KMS-11 (cell line): ENCODE data around the gene EQTN.

Source experiments
- H2AFZ ChIP-seq: fragments of 200-600 bp; sonication (generic); 2 replicates; pipeline ENCODE4 v1.6.1; 2016; ENCODE audit warnings: antibody characterized with exemption, mixed run types, low read depth
- H3K27ac ChIP-seq: fragments of 200-600 bp; sonication (generic); 2 replicates; pipeline ENCODE4 v1.6.1; 2016; ENCODE audit warnings: mild to moderate bottlenecking, mixed run types
- H3K27me3 ChIP-seq: fragments of 200-600 bp; sonication (generic); 2 replicates; pipeline ENCODE4 v1.6.1; 2017; ENCODE audit warnings: mild to moderate bottlenecking, low read depth, mixed run types, moderate library complexity; ENCODE audit not compliant: insufficient read depth
- H3K36me3 ChIP-seq: fragments of 200-600 bp; sonication (generic); 2 replicates; pipeline ENCODE4 v1.6.1; 2017; ENCODE audit warnings: mild to moderate bottlenecking, mixed run types; ENCODE audit not compliant: insufficient read depth
- H3K4me1 ChIP-seq: fragments of 200-600 bp; sonication (generic); 2 replicates; pipeline ENCODE4 v1.6.1; 2016; ENCODE audit warnings: mild to moderate bottlenecking, low read depth, mixed run types; ENCODE audit not compliant: poor library complexity, severe bottlenecking
- H3K4me2 ChIP-seq: fragments of 200-600 bp; sonication (generic); 2 replicates; pipeline ENCODE4 v1.7.0; 2016; ENCODE audit warnings: mild to moderate bottlenecking, mixed run types
- H3K4me3 ChIP-seq: fragments of 200-600 bp; sonication (generic); IDR thresholded peaks from 2 replicates; pipeline ENCODE4 v1.6.1; 2017; ENCODE audit warnings: low read depth, low read length, mixed read lengths; ENCODE audit not compliant: insufficient read depth
- H3K79me2 ChIP-seq: fragments of 200-600 bp; sonication (generic); 2 replicates; pipeline ENCODE4 v1.6.1; 2016; ENCODE audit warnings: low read depth, mixed run types; ENCODE audit not compliant: insufficient read depth
- H3K9ac ChIP-seq: fragments of 200-600 bp; sonication (generic); 2 replicates; pipeline ENCODE4 v1.6.1; 2016; ENCODE audit warnings: mild to moderate bottlenecking, mixed run types
- H4K20me1 ChIP-seq: fragments of 200-600 bp; sonication (generic); 2 replicates; pipeline ENCODE4 v1.6.1; 2016; ENCODE audit warnings: mild to moderate bottlenecking, mixed run types; ENCODE audit not compliant: insufficient read depth
- CTCF ChIP-seq: fragments of 200-600 bp; sonication (generic); conservative IDR thresholded peaks from 2 replicates; pipeline ENCODE4 v1.6.1; 2017; ENCODE audit warnings: low read depth, mild to moderate bottlenecking, antibody characterized with exemption, low read length, moderate library complexity, mixed read lengths

The EQTN gene

GRCh38 chr9:27303219-27303618 is 6.3 kb upstream of the EQTN start:
- Histone ChIP-seq H3K79me2 (no peaks in the 10 kb centered on the region), H2AFZ (no peak overlapping the region), H3K9ac (no peak overlapping the region), H3K27ac (no peak overlapping the region), H3K4me2 (no peak overlapping the region), H4K20me1 (no peaks in the 10 kb centered on the region), H3K4me3 (no peak overlapping the region), H3K27me3 (no peaks in the 10 kb centered on the region), H3K4me1 (no peaks in the 10 kb centered on the region), H3K36me3 (no peaks in the 10 kb centered on the region)
- no peak for TF ChIP-seq CTCF

- H3K4me1 ChIP-seq: no peaks in the 10 kb centered on the region
Observed at GRCh38 chr9:27293996-27294395, 3.0 kb downstream of the EQTN start.

GRCh38 chr9:27292659-27293405 is 4.1 kb downstream of the EQTN start:
- no peaks in the 10 kb centered on the region for H4K20me1 ChIP-seq
- no peaks in the 10 kb centered on the region for H3K79me2 ChIP-seq
- H3K27ac ChIP-seq: no peak overlapping the region
- TF ChIP-seq CTCF: no peak
- H3K4me1 ChIP-seq: no peaks in the 10 kb centered on the region
- H3K4me3 ChIP-seq: no peak overlapping the region
- no peaks in the 10 kb centered on the region for H3K36me3 ChIP-seq
- no peak overlapping the region for H3K4me2 ChIP-seq
- H2AFZ ChIP-seq: no peak overlapping the region
- no peaks in the 10 kb centered on the region for H3K27me3 ChIP-seq
- no peak overlapping the region for H3K9ac ChIP-seq

More at GRCh38 chr9:27293996-27294395, 3.0 kb downstream of the EQTN start:
- H3K4me3 ChIP-seq: no peak overlapping the region
- H3K4me2 ChIP-seq: no peak overlapping the region
- no peaks in the 10 kb centered on the region for H4K20me1 ChIP-seq
- H3K27ac ChIP-seq: no peak overlapping the region
- no peaks in the 10 kb centered on the region for H3K79me2 ChIP-seq
- no peak for TF ChIP-seq CTCF
- no peak overlapping the region for H2AFZ ChIP-seq
- no peaks in the 10 kb centered on the region for H3K36me3 ChIP-seq
- H3K9ac ChIP-seq: no peak overlapping the region
- no peaks in the 10 kb centered on the region for H3K27me3 ChIP-seq

GRCh38 chr9:27291292-27291691 is 5.7 kb downstream of the EQTN start:
- Histone ChIP-seq H3K79me2 (no peaks in the 10 kb centered on the region), H3K4me2 (no peak overlapping the region), H3K36me3 (no peaks in the 10 kb centered on the region), H3K27ac (no peak overlapping the region), H3K4me3 (no peak overlapping the region), H3K9ac (no peak overlapping the region), H3K27me3 (no peaks in the 10 kb centered on the region), H4K20me1 (no peaks in the 10 kb centered on the region), H3K4me1 (no peaks in the 10 kb centered on the region), H2AFZ (no peak overlapping the region)
- no peak for TF ChIP-seq CTCF
